ENCODE measurements around the gene HIVEP1. TPM values are rescaled to one million over a fixed set of nuclear protein-coding genes. Genes with fewer than 3 reads are reported as not detected.

The HIVEP1 gene
- polyA plus RNA-seq, 1 experiment = 13.9 TPM

- H3K9me3 ChIP-seq (ENCODE audit: control insufficient read depth, insufficient read depth, low read length) = no peaks in the 10 kb centered on the region
- no peaks in the 10 kb centered on the region for H3K27me3 ChIP-seq (ENCODE audit: control insufficient read depth, insufficient read depth, low read length)
- TF ChIP-seq CTCF (IDR thresholded peaks at IDR 0.05; ENCODE audit: low read depth, low read length) = no peak
- no peak overlapping the region for H3K27ac ChIP-seq (ENCODE audit: low read depth, low read length)
- POLR2A ChIA-PET = no interaction called here
- no peak overlapping the region for H3K4me3 ChIP-seq (ENCODE audit: low read depth, low read length)
- CTCF ChIA-PET = no interaction called here
- DNase-seq (ENCODE audit: low read depth, low spot score) = no peak
Observed at GRCh38 chr6:12129523-12129922, 117.4 kb downstream of the HIVEP1 start.

- no peak for DNase-seq (ENCODE audit: low read depth, low spot score)
- Histone ChIP-seq H3K4me3 (ENCODE audit: low read depth, low read length) (no peak overlapping the region), H3K9me3 (ENCODE audit: control insufficient read depth, insufficient read depth, low read length) (peaks cover 5% of the 10 kb centered on the region), H3K27ac (ENCODE audit: low read depth, low read length) (no peak overlapping the region), H3K27me3 (ENCODE audit: control insufficient read depth, insufficient read depth, low read length) (no peaks in the 10 kb centered on the region)
- no peak for TF ChIP-seq CTCF (IDR thresholded peaks at IDR 0.05; ENCODE audit: low read depth, low read length)
- ChIA-PET CTCF (interaction anchor here (2.4 kb wide), 1 partner anchor 157 kb away, joined by 9 read pairs; the partner anchor contains the start of gene EDN1), POLR2A (no interaction called here)
Observed at GRCh38 chr6:12132351-12133222, 120.5 kb downstream of the HIVEP1 start.

GRCh38 chr6:12134581-12134980 lies 122.5 kb downstream of the HIVEP1 start:
- TF ChIP-seq CTCF (IDR thresholded peaks at IDR 0.05; ENCODE audit: low read depth, low read length) = no peak
- no peak overlapping the region for H3K27ac ChIP-seq (ENCODE audit: low read depth, low read length)
- H3K27me3 ChIP-seq (ENCODE audit: control insufficient read depth, insufficient read depth, low read length) = no peaks in the 10 kb centered on the region
- H3K4me3 ChIP-seq (ENCODE audit: low read depth, low read length) = no peak overlapping the region
- peaks cover 7% of the 10 kb centered on the region for H3K9me3 ChIP-seq (ENCODE audit: control insufficient read depth, insufficient read depth, low read length)
- POLR2A ChIA-PET = no interaction called here
- CTCF ChIA-PET = interaction anchor here (0.6 to 2.4 kb wide), 5 partner anchors 98 to 519 kb away, joined by 3 to 11 read pairs (median 4); partner anchors contain the start of gene EDN1
- no peak for DNase-seq (ENCODE audit: low read depth, low spot score)

- ChIA-PET POLR2A (no interaction called here), CTCF (interaction anchor here (0.7 to 2.4 kb wide), 3 partner anchors 98 to 480 kb away, joined by 4 to 11 read pairs (median 9); partner anchors contain the start of gene EDN1)
- Histone ChIP-seq H3K9me3 (ENCODE audit: control insufficient read depth, insufficient read depth, low read length) (peaks cover 8% of the 10 kb centered on the region), H3K4me3 (ENCODE audit: low read depth, low read length) (no peak overlapping the region), H3K27me3 (ENCODE audit: control insufficient read depth, insufficient read depth, low read length) (no peaks in the 10 kb centered on the region), H3K27ac (ENCODE audit: low read depth, low read length) (no peak overlapping the region)
- TF ChIP-seq CTCF (IDR thresholded peaks at IDR 0.05; ENCODE audit: low read depth, low read length) = no peak
- no peak for DNase-seq (ENCODE audit: low read depth, low spot score)
Observed at GRCh38 chr6:12134991-12135390, 122.9 kb downstream of the HIVEP1 start.

GRCh38 chr6:12136905-12137304 lies 124.8 kb downstream of the HIVEP1 start:
- no peak overlapping the region for H3K27ac ChIP-seq (ENCODE audit: low read depth, low read length)
- no peaks in the 10 kb centered on the region for H3K27me3 ChIP-seq (ENCODE audit: control insufficient read depth, insufficient read depth, low read length)
- H3K9me3 ChIP-seq (ENCODE audit: control insufficient read depth, insufficient read depth, low read length) = peaks cover 8% of the 10 kb centered on the region
- CTCF ChIA-PET = no interaction called here
- H3K4me3 ChIP-seq (ENCODE audit: low read depth, low read length) = no peak overlapping the region
- POLR2A ChIA-PET = no interaction called here
- TF ChIP-seq CTCF (IDR thresholded peaks at IDR 0.05; ENCODE audit: low read depth, low read length) = no peak
- DNase-seq (ENCODE audit: low read depth, low spot score) = no peak

Data from AG04450 (cell line).